Measurements from ENCODE around the gene NRG3.
"Not testable (repeated sequence)": the region's sequence is repeated elsewhere in the genome, so short reads cannot be mapped to it uniquely, and the experiment has no call there.

Gene NRG3

DNA sequence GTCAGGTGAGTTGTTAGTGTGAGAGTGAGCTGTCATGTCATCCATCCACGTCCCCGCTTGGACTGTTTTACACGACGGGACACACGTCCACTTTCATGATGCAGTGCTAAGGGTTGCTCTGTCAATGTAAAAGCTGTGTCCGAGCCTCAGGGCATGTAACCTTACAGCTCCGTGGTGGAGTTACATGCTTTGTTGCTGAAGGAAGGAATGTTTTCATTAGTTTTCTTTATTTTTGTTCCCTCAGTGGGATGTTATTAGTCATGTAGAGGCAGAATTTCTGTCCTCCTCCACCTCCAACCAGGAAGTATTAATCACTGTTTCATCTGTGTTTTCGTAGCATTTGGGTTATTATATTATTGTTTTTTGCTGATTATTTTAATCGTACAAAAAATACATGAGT is 88.6 kb downstream of the NRG3 start:
- no peak for DNase-seq

DNA sequence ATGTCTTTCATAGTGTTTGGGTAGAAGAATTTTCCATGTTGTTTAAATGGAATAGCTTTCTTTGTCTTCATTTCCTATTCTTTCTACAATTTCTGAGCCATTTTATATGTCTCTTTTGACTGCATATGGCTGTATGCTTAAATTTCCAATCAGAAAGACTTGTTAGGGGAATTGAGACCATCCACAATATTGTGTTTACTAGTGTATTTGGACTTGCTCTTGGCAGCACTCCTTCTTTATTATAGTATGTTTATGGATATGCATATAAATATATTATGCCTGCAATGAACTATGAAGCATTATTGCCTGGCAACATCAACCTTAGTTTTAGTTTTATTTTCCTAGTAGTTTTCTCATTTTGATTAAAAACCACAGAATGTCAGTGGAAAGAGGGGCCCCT is 92.7 kb downstream of the NRG3 start:
- no peak for DNase-seq

DNA sequence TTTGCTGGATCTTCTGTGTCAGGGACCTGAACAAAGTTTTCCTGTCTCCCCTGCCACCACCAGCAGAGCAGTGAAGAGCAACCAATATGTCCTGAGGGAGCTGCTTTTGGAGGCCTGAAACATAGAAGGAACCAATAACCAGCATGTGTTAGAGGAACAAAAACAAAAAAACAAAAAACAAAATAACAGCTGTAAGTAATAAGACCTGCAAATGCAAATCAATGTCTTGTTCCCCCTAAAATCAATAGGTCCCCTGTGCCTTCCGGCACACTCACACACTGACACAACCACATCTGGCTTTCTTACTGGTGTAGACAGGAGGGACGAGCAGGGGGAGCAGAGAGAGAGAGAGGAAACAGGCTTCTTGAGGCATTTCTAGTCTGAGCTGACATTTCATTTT is 94.1 kb downstream of the NRG3 start:
- no peak for DNase-seq

DNA sequence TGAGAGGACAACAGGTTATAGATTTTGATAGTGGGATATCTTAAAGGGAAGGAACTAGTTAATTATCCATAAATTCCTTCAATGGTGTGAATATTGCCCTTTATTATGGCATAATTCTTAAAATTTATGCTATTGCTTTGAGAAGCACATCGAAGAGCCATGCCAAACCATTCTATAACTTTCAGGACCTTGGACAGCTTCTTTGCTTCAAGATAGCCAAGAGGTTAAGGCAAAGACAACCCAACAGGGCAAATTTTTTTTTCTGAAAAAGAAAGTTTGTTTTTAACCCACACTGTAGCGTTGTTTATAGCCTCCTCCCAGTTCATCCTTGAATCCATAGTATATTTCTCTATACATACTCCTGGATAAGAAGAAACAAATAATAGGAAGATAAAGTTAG is 103.2 kb downstream of the NRG3 start:
- DNase-seq, result no peak

DNA sequence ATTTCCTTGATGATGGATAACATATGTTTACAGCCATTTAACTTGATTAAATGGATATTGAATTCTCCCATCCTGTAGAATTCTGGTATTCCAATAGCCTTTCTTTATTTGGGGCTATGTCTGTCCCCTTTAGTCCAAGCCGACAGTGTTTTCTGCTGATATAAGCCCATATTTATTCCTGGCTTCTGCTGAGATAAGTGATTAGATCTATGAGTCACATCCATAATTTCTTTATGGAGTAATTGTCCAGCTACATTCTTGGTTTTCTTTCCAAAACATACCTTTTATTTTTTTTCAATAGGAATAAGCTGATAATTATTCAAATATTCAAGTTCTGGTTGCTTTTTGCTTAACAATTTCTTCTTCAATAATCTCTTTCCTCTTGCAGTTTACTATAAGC is 106.7 kb downstream of the NRG3 start:
- no peak for DNase-seq

DNA sequence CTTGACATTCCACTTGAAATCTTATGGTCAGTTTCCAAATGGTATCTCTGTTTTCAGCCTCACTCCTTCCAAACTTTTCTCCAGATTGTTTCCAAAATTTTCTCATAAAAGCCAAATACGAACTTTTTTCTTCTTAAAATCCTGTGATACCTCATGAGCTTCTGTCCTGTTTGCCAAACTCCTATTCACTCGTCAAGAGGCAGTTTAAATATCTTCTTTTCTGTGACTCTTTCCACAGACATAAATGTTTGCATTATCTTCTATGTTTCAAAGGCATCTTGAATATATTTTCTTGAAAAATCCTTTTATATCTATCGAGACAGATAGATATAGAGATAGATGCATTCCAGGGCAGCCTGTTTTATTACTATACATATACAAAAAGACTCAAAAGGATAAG is 109.4 kb downstream of the NRG3 start:
- no peak for DNase-seq

DNA sequence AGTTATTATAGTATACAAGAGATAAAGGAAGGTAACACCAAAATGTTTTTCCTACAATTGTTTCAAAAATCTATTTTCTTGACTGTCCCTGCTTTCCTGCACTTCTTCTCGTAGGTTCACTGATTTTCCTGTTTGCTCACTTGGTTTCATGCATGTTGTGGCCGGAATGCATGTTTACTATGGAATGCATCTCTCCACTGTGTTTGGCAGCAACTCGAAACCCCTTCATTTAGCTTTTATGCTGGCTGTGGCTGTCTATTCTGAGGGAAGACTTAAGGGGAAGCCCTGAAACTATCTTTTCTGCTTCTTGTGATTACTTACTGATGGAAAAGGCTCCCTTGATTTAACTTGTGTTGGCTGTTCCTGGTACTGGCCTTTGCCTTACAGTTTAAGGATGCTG is 120.3 kb downstream of the NRG3 start:
- no peak for DNase-seq

DNA sequence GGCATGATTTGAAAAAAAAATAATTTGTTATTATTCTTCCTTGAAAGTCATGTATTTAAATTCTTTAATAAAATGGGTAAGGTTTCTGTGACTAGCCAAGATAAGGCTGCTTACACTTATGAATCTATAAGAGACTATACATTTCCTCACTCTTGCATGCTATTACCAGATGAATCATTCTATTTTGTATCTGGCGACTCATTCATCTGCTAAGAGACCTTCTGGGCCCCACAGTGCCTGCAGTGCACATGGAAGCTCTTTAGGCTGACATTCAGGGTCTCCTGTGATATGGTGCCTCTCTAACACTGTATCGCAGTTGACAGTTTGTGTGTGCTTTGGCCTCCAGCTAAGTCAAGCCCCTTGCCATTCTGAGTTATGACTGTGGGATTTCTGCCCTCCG is 121.9 kb downstream of the NRG3 start:
- DNase-seq, result no peak

DNA sequence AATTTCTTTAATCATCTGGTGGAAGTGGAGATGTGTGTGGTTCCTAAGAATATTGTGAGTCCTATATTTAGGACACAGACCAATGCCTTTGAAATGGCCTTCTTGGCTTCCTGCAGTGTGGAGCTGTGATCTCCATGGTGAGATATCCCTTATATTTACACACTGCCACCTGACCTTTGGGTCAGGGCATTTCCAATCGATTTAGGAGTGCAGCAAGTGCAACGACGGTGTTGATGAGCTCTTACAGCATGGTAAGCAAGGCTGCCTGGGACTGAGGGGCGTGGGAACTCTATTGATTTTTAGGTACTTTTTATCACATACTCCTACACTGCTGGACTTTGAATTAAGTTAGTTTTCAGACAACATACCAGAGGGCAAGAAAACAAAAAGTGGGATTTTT is 146.0 kb downstream of the NRG3 start:
- DNase-seq, result no peak

DNA sequence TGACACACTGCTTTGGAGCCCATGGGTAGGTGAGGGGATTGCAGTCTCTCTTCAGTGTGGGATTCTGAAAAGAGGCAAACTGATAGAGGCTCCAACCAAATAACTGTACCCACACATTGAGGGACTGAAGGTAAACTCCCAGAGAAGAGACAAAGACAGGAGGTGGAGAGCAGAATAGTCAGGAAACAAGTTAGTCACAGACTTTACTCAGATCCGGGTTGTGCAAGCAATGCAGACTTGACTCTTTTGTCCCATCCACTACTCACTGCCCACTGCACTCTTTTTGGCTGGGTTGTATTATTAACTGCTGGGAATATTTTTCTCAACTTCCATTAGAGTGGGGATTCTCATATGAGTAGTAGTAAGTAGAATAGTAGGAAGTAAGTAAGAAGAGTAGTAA is 152.7 kb downstream of the NRG3 start:
- no peak for DNase-seq

DNA sequence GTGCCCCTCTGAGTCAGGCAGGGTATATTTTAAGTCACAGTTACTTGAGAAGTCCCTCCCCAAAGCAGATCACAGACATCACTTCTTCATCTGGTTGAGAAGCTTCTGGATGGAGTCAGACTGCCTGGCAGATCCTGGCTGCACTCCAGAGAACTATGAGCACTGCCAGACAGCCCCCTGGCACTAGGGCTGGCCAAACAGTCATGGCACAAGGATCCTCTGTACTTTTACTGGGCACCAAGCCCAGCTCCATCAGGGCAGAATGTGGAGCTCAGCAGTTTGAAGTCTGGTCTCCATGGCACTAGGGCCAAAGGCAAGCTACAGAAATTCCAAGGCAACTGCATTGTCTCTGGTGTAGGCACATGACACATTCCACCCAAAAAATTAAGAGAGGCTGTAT is 162.1 kb downstream of the NRG3 start:
- no peak for DNase-seq

DNA sequence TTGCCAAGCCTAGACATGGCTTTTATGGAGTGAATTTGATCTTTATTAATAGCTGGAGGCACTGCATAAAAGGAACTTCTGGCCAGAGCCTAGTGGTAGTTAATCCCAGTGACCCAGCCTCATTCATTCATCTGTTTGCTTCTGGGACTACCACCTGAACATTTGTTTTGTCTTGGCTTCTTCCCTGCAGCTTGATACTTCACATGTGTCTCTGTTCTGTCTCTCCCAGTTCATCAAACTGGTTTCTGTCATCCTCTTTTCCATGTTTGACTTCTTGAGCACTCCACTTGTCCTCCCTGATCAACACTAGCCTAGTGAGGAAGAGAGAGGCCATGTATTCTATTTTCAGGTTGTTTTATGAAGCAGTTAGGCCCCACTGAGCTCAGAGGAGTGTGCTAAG is 163.6 kb downstream of the NRG3 start:
- no peak for DNase-seq

DNA sequence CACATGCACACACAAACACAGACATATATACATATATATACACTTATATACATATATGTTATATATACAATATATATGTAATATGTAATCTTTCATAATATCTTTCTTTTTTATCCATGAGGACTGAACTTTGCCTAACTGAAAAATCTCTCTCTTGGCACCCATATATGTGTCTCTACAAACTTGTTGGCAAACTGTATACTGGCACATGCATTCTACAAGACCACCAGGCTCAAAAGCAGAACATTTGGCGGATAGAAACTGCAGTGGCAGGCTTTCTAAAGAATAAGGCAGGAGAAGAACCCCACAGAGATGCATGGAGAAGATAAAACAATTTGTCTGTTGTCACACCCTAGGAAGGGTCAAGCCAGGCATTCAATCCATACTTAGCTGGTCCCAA is 165.3 kb downstream of the NRG3 start:
- no peak for DNase-seq

DNA sequence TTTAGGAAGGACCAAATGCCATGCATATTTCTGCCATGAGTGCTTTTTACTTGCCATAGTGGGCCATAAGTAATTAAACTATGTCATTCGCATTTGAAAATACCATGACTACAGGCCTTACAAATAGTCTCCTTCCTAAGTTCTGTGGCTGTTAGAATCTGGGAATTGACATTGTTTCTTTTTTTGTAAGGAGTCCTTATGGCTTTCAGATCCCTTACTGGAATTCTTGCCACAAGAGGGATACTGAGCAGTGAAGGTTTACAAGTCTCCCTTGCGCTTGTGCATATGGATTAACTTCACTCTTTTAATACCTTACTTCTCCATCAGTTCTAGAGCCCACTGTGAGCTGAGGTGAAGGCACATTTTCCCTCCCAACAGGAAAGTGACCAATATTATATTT is 166.0 kb downstream of the NRG3 start:
- no peak for DNase-seq

DNA sequence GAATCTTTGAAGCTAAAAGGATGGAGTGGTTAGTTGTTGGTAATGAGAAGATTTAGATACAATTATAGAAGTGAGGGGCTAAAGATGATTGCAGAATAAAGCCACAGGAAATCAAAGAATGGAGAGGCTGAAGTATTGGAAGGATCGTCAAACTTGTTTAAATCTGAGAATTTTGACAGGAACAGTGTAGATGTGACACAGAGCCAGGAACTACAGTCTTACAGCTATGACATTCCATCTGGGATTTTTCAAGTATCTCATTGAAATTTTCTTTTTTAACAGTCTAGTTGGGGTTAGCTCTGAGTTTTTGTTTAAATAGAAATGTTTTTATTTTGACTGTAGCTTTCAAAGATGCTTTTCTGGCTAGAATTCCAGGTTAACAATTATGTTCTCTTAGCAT is 181.4 kb downstream of the NRG3 start:
- DNase-seq, result no peak

DNA sequence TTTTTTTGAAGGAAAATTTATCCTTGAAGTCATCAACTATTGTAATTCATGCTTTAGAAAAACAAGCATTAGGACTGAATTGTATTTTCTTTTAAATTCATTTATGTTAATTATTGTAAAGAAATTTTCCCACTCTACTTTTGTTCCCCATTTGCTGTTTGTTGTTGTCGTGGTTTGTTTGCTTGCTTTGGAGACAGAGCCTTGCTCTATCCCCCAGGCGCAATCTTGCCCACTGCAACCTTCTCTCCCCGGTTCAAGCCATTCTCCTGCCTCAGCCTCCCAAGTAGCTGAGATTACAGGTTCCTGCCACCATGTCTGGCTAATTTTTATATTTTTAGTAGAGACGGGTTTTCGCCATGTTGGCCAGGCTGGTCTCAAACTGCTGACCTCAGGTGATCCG is 192.2 kb downstream of the NRG3 start:
- DNase-seq, result not testable (repeated sequence)

DNA sequence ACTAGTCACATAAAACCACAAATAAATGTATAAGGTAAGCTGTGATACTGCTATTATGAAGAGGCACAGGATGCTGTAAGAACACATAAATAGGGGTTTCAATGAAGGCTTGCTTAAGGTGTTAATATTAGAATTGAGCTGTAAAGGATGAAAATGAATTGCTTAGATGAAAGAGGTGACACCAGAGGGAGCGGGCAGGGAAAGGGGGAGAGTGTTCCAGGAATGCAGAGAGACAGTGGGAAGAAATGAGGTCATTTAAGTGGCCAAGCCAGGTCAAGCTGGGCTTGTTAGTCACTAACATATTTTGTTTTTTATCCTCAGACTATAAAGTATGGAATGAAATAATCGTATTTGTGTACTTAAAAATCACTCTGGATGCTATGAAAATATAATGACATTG is 193.5 kb downstream of the NRG3 start:
- no peak for DNase-seq

DNA sequence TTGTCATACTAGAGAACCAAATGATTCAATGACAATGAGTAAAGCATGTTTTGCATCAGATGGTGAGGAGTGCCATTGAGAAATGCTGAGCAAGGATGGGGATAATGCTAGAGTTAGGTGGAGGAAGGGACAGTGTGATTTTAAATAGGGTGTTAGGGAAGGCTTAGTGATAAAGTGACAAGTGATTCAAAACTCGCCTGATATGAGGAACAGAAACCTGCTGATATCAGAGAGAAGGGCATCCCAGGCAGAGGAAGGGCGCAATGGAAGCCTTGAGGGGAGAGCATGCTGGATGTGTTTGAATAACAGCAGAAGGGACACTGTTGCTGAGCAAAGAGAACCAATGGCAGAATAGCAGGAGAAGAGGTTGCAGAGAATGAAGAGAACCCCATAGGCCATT is 196.2 kb downstream of the NRG3 start:
- no peak for DNase-seq

DNA sequence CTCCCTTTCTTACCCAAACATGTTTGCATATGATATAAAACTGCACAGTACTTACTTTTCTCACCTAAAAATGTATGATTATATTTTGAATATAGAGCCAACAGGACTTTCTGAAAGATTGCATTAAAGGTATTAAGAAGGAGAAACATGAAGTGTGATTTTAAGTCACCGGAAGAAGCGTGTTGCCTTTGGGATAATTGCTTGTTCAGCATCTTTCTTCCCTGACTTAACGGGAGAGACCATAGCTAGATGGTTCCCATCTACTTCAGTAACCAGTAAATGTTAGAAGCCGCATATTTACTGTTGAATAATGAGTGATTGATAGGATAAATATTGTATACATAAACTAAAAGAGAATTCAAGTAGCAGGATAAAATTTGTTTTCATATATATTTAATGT is 197.1 kb downstream of the NRG3 start:
- no peak for DNase-seq

DNA sequence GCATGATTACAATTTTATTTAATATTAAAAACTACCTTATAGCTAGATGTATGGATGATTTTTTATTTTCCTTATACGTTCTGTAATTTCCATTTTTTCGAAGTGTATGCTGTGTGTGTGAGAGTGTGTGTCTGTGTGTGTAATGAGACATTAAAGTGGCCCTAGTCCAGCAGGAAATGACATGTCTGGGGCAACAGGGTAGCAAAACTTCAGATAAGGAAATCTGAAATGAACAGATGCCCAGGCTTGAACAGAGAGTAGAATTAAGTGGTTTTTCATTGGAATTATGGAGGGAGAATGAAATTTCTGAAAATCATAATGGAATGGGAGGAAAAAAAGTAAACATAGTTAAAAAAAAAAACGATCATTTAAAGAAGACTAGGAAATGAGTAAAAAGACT is 200.6 kb downstream of the NRG3 start:
- no peak for DNase-seq

DNA sequence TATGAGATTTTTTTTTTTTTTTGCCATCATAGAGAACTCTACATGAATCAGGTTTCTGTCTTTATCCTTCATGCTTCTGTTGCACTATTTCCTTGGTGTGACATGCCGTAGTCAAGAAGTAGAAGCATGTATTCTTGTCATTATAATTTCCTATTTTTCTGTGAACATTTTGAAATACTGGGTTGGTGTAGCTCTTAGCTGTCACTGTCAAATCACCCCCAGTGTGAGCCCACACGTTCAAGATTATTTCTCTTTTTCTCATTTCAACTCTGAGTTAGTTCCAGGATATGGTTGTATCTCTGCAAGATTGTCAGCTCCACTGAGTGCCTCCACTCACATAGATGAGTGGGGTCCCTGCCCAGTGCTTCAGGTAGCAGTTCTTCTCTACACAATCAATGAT is 209.5 kb downstream of the NRG3 start:
- no peak for DNase-seq

DNA sequence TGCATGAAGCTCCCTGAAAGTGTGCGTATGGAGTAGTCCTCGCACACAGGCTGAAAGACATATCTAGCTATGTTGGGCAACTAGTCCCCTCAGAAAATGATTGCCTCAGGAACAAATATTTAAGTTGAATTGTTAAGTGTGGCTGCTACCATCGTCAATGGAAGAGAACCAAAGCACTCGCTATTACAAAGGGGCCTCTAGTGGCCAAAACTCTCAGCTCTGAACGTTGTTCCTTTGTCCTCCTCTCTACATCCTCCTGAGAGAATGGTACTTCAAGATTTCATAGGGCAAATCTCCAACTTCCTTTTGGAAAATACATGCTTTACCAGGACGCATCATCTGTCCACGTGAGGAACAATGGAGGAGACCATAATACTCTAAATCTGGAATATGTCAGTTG is 209.9 kb downstream of the NRG3 start:
- no peak for DNase-seq

DNA sequence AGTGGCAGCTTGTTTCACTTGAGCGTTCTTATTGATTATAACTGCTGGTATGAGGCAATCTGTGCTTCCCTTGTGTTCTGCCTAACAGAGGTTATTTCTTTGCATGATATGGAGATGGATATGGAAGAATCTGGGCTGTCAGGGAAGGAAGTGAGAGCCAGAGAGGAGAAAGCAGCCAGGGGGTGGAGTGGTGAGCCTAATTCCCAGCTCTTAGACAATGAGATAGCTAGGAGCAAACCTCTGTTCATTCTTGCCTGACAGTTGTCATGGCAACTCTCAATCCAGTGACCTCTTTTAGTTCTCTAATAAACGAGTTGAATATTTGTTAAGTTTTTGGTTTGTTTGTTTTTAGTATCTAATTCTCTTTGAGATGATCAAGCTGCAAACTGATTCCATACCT is 214.3 kb downstream of the NRG3 start:
- no peak for DNase-seq

DNA sequence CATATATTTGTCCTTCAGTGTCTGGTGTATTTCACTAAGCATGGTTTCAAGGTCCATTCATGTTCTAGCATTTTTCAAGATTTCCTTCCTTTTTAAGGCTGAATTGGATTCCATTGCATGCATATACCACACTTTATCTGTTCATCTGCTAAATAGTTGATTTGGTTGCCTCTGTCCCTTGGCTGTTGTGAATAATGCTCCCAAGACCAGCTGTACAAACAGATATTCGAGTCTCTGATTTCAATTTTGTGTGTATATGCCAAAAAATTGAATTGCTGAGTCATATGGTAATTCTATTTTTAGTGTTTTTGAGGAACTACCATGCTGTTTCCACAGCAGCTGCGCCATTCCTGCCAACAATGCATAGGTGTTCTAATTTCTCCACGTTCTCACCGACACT is 216.4 kb downstream of the NRG3 start:
- no peak for DNase-seq

DNA sequence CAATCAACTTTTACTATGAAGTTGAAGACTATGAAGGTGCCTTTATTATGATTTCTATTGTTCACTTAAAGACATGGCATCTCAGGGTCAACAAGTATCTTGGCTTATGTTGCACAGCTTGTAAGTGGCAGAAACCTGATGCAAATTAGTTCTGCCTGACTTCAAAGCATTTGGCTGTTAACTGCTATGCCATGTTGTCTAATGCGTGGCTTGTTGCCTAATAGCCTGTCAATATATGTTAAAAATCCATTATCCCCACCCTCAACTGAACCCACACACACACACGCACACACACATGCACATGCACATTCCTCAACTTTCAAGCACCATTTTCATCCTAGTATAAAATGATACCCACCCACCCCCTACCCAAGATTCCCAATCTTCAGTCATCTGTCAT is 217.1 kb downstream of the NRG3 start:
- no peak for DNase-seq

DNA sequence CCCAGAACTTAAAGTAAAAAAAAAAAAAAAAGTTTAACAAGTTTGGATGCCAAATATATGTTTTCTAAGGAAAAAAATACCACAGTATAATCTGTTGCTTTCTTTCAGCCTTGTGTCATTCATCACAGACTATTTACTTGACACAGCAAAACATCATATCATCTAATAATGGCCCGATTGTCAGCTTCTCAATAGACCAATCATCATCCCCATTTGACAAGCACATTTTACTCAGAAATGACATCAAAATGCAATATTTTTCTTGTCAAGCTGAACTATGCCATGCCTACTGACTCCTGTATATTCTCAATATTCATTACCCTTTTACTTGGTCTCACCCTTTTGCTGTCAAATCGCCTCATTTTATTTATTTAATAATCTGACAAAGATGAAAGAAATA is 249.7 kb downstream of the NRG3 start:
- no peak for DNase-seq

DNA sequence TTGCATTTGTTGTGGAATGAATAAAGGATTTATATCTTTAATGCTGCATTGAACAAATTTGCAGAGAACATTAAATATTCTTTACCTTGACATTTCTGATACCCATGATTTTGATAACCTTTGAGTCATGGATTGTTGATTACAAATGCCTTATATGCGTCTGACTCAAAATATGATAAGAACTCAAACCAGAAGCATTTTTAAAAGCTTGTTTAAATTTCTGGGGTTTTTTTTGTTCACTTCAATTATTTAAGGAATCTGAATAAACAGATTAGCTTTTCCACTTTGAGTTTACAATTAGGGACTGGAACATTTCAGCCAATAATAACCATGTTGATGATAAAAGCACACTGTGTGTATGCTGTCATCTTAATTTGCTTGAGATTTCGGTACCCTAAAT is 253.5 kb downstream of the NRG3 start:
- DNase-seq, result no peak

All from stimulated activated CD4-positive, alpha-beta T cell treated with anti-CD3 and anti-CD28 coated beads, Interleukin-4, amount 100 ng/mL, for 1 hour (primary cell).